AG04449 (cell line): ENCODE measurements around the gene RCOR3.

Source experiments
- CTCF ChIA-PET: fragments of 350-600 bp; formaldehyde crosslinking; extraction: SDS; loops from one replicate; lab custom pipeline; 2021; ENCODE audit warnings: antibody characterized with exemption; lab: Yijun Ruan, JAX
- POLR2A ChIA-PET: fragments of 400-600, 350-600 bp; formaldehyde crosslinking; extraction: SDS; loops from one replicate; lab custom pipeline; 2020; ENCODE audit warnings: antibody characterized with exemption, inconsistent platforms; lab: Yijun Ruan, JAX
- DNase-seq: peaks from one replicate; pipeline ENCODE4 v3.0.0-alpha.2; 2010; ENCODE audit warnings: low read depth, low spot score
- H3K4me3 ChIP-seq: 2 replicates; pipeline ENCODE4 v1.5.1; 2011; ENCODE audit warnings: low read depth, mild to moderate bottlenecking, control low read depth, low read length
- TF ChIP-seq, protein P1 (sequence below): IDR thresholded peaks from one replicate; pipeline ENCODE4 v1.5.1; 2011; ENCODE audit warnings: mild to moderate bottlenecking, moderate library complexity, low read length, control low read depth, inconsistent platforms; ENCODE audit not compliant: insufficient read depth; ENCODE audit errors: missing control alignments

The RCOR3 gene

DNA sequence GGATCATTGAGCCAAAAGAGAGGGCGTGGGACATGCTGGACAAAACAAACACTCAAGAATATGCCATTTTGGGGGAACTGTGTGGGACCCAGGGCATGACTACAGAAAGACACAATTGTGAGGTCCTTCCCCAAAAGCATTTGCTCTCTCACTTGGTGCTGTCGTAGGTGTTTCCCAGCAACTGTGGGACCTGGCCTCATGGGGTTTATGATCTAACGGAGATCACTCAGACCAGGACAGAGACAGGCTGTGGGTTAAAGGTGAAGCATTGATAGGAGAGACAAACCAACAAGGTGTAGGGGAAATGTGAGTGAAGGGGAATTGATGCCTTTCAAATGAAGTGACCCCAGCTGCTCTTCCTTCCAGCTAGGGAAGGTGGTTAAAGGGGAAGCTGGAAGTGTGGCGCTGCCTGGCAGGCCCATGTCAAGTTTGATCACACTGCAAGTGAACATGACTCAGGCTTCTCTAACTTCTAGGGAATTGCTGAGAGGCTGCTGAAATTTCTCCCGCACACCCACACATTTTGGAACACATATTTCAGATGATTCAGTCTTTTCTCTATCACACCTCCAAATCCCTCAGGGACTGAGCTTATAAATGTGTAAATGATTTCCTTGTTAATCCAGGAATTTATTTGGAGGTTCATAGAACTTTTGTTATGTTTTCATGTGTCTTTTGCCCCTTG lies 97.7 kb downstream of the RCOR3 start:
- TF ChIP-seq, protein P1, sequence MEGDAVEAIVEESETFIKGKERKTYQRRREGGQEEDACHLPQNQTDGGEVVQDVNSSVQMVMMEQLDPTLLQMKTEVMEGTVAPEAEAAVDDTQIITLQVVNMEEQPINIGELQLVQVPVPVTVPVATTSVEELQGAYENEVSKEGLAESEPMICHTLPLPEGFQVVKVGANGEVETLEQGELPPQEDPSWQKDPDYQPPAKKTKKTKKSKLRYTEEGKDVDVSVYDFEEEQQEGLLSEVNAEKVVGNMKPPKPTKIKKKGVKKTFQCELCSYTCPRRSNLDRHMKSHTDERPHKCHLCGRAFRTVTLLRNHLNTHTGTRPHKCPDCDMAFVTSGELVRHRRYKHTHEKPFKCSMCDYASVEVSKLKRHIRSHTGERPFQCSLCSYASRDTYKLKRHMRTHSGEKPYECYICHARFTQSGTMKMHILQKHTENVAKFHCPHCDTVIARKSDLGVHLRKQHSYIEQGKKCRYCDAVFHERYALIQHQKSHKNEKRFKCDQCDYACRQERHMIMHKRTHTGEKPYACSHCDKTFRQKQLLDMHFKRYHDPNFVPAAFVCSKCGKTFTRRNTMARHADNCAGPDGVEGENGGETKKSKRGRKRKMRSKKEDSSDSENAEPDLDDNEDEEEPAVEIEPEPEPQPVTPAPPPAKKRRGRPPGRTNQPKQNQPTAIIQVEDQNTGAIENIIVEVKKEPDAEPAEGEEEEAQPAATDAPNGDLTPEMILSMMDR, result no peak

DNA sequence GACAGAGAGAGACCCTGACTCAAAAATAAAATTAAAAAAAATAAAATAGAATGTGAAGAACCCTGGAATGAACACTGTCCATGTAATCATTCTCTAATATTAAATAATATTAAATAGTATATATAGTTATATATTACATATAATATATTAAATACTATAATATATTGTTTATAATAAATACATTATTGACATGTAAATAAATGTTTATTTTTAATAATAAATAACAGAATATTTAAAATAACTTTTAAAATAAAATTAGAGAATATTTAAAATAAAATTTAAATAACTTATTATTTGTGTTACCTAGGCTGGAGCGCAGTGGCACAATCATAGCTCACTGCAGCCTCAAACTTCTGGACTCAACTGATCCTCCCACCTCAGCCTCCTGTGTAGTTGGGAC lies 99.5 kb downstream of the RCOR3 start:
- POLR2A ChIA-PET, result no interaction called here
- CTCF ChIA-PET, result interaction anchor here (1.2 to 1.5 kb wide), 2 partner anchors 111 to 155 kb away, joined by 3 to 4 read pairs; no protein-coding TSS in a partner anchor
- TF ChIP-seq, protein P1, result no peak
- DNase-seq, result no peak
- H3K4me3 ChIP-seq, result no peak overlapping the region

More for the DNA sequence above, 97.7 kb downstream of the RCOR3 start:
- CTCF ChIA-PET, result interaction anchor here (1.2 to 3.4 kb wide), 4 partner anchors 9 to 34 kb away, joined by 4 to 11 read pairs (median 6); no protein-coding TSS in a partner anchor
- H3K4me3 ChIP-seq, result no peak overlapping the region
- POLR2A ChIA-PET, result no interaction called here
- DNase-seq, result no peak

DNA sequence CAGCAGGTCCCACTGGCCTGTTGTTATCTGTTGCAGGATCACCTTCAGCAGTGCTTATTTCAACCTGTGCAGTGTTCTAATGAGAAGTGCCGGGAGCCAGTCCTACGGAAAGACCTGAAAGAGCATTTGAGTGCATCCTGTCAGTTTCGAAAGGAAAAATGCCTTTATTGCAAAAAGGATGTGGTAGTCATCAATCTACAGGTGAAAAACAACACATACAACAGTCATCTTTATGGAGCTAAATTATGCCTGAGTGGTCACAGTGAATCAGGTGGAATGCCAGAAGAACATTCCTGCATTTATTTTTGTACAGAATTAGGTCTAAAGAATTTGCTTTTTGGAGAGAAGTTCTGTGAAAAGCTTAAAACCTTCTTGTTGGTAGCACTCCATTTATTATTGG lies 100.7 kb downstream of the RCOR3 start:
- POLR2A ChIA-PET, result no interaction called here
- H3K4me3 ChIP-seq, result no peak overlapping the region
- no peak for DNase-seq
- TF ChIP-seq, protein P1, result no peak
- CTCF ChIA-PET, result interaction anchor here (2.3 kb wide), 1 partner anchor 111 kb away, joined by 10 read pairs; no protein-coding TSS in a partner anchor

DNA sequence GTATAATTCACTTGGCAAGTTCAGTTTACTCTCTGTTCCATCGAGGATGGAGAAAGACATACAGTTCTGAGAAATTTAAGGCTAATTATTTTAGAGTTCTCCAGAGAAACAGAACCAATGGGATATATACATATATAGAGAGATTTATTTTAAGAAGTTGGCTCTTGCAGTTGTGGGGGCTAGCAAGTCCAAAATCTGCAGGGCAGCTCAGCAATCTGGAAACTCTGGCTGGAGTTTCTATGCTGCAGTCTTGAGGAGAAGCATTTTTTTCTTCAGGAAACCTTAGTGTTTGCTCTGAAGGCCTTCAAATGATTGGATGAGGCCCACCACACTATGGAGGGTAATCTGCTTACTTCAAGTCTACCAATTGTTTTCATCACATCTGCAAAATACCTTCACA lies 102.0 kb downstream of the RCOR3 start:
- TF ChIP-seq, protein P1, result no peak
- no peak for DNase-seq
- CTCF ChIA-PET, result interaction anchor here (2.3 kb wide), 1 partner anchor 109 kb away, joined by 10 read pairs; no protein-coding TSS in a partner anchor
- no peak overlapping the region for H3K4me3 ChIP-seq
- POLR2A ChIA-PET, result no interaction called here
